ENCODE results near the gene THSD7B. TPM values are rescaled to one million over a fixed set of nuclear protein-coding genes. Genes with fewer than 3 reads are reported as not detected.

Gene THSD7B
- total and polyA plus RNA-seq, 2 experiments from 2014 or later = 0.86 to 3.8 TPM

GRCh38 chr2:137036619-137037018 is 271.3 kb downstream of the THSD7B start:
- no peak for DNase-seq (ENCODE audit: low spot score)
- Histone ChIP-seq H4K20me1 (replicated peaks; ENCODE audit: insufficient read depth) (no peaks in the 10 kb centered on the region), H3K9me2 (ENCODE audit: insufficient read depth) (no peaks in the 10 kb centered on the region), H3K79me2 (replicated peaks; ENCODE audit: insufficient read depth) (no peaks in the 10 kb centered on the region), H3K27ac (ENCODE audit: low read depth) (no peak overlapping the region), H3K4me1 (ENCODE audit: insufficient read depth) (no peaks in the 10 kb centered on the region), H3K4me3 (no peak overlapping the region), H3F3A (replicated peaks; ENCODE audit: low read depth) (no peaks in the 10 kb centered on the region), H3K4me2 (no peak overlapping the region), H3K36me3 (ENCODE audit: insufficient read depth) (no peaks in the 10 kb centered on the region), H3K27me3 (ENCODE audit: insufficient read depth) (no peaks in the 10 kb centered on the region), H2AFZ (no peak overlapping the region)
- ATAC-seq = no peak
- H3K27ac Mint-ChIP-seq = no peak overlapping the region
- H3K9me3 Mint-ChIP-seq = peaks cover 6% of the 10 kb centered on the region; the same call in 2 of the 3 replicates
- no peaks in the 10 kb centered on the region for H3K4me1 Mint-ChIP-seq
- TF ChIP-seq ZNF114 (CRISPR knock-in tag; IDR thresholded peaks at IDR 0.05) (no peak), EZH2 (IDR thresholded peaks at IDR 0.05; ENCODE audit: low read depth, unreplicated experiment) (no peak), ETS1 (IDR thresholded peaks at IDR 0.05) (no peak), ZNF331 (CRISPR knock-in tag; IDR thresholded peaks at IDR 0.05; ENCODE audit: low read depth) (no peak), CTCF (conservative IDR thresholded peaks at IDR 0.05; ENCODE audit: low read depth in 2 of 2) (no peak), CREB1 (CRISPR knock-in tag; IDR thresholded peaks at IDR 0.05; ENCODE audit: low read depth) (no peak), JUNB (IDR thresholded peaks at IDR 0.05; ENCODE audit: unreplicated experiment) (no peak), ZNF462 (CRISPR knock-in tag; IDR thresholded peaks at IDR 0.05) (no peak), REST (IDR thresholded peaks at IDR 0.05; ENCODE audit: unreplicated experiment) (no peak)
- no peaks in the 10 kb centered on the region for H3K36me3 Mint-ChIP-seq (ENCODE audit: low read depth)
- no peak overlapping the region for H3K4me3 Mint-ChIP-seq
- H3K27me3 Mint-ChIP-seq (ENCODE audit: insufficient read depth, low read depth, poor library complexity) = no peaks in the 10 kb centered on the region
